CD14-positive monocyte (primary cell): ENCODE results near the gene DNAJC30. TPM values are rescaled to one million over a fixed set of nuclear protein-coding genes. Genes with fewer than 3 reads are reported as not detected.

Experiments used
- DNase-seq, 3 donors: peaks; one replicate each; pipeline ENCODE4 v3.0.0-alpha.2; 2011 to 2022
- H2AFZ ChIP-seq: 2 replicates; pipeline ENCODE4 v1.6.0; 2012; ENCODE audit warnings: mild to moderate bottlenecking, low read depth, low read length, inconsistent platforms; ENCODE audit not compliant: insufficient read depth, poor library complexity, severe bottlenecking
- H3K27ac ChIP-seq, 2 donors: 1 replicate in 1 of 2; 2 replicates in 1 of 2; pipeline ENCODE4 v1.5.1; 2012 to 2013; ENCODE audit warnings: low read length in 2 of 2, control low read depth in 1 of 2, inconsistent platforms in 1 of 2, low read depth in 1 of 2, mild to moderate bottlenecking in 1 of 2
- H3K27me3 ChIP-seq, 2 donors: one replicate each; pipeline versions ENCODE4 v1.6.0 to v1.6.1; 2011 to 2013; ENCODE audit warnings: low read length in 2 of 2; ENCODE audit not compliant: control insufficient read depth in 2 of 2, insufficient read depth in 2 of 2
- H3K36me3 ChIP-seq, 2 donors: replicated peaks in 1 of 2; 1 replicate in 1 of 2; 2 replicates in 1 of 2; pipeline versions ENCODE4 v1.5.1 to v1.6.1; 2012 to 2013; ENCODE audit warnings: low read length in 2 of 2, control low read depth in 1 of 2, inconsistent platforms in 1 of 2, mild to moderate bottlenecking in 1 of 2; ENCODE audit not compliant: insufficient read depth in 2 of 2, control insufficient read depth in 1 of 2
- H3K4me1 ChIP-seq, 2 donors: 1 replicate in 1 of 2; 2 replicates in 1 of 2; pipeline versions ENCODE4 v1.5.1 to v1.6.1; 2012 to 2013; ENCODE audit warnings: low read length in 2 of 2, control low read depth in 1 of 2, inconsistent platforms in 1 of 2, mild to moderate bottlenecking in 1 of 2, moderate library complexity in 1 of 2; ENCODE audit not compliant: insufficient read depth in 2 of 2, control insufficient read depth in 1 of 2
- H3K4me2 ChIP-seq: replicated peaks from 2 replicates; pipeline ENCODE3; 2012; ENCODE audit warnings: low read length, moderate library complexity, mild to moderate bottlenecking; ENCODE audit not compliant: poor library complexity, severe bottlenecking; ENCODE audit errors: extremely low read depth
- H3K4me3 ChIP-seq, 3 experiments: fragments of 200-600 bp in 1 of 3; sonication (generic) in 1 of 3; replicated peaks in 1 of 3; 1 replicate in 2 of 3; 2 replicates in 1 of 3; pipeline ENCODE4 v1.5.1; 2011 to 2013; ENCODE audit warnings: low read length in 3 of 3, mild to moderate bottlenecking in 3 of 3, control low read depth in 2 of 3, low read depth in 2 of 3, inconsistent platforms in 1 of 3, moderate library complexity in 1 of 3
- H3K79me2 ChIP-seq: 2 replicates; pipeline ENCODE4 v1.6.0; 2012; ENCODE audit warnings: mild to moderate bottlenecking, control low read depth, inconsistent platforms, low read length, moderate library complexity; ENCODE audit not compliant: insufficient read depth
- H3K9ac ChIP-seq: 2 replicates; pipeline ENCODE4 v1.6.0; 2017; ENCODE audit warnings: low read length, mild to moderate bottlenecking; ENCODE audit not compliant: insufficient read depth, poor library complexity, severe bottlenecking
- H3K9me3 ChIP-seq, 2 donors: replicated peaks in 1 of 2; 1 replicate in 1 of 2; 2 replicates in 1 of 2; pipeline versions ENCODE4 v1.5.1 to v1.6.1; 2012 to 2013; ENCODE audit warnings: low read length in 2 of 2, control low read depth in 1 of 2; ENCODE audit not compliant: control insufficient read depth in 1 of 2, insufficient read depth in 1 of 2
- H4K20me1 ChIP-seq: 2 replicates; pipeline ENCODE4 v1.6.0; 2012; ENCODE audit warnings: mild to moderate bottlenecking, low read length, control low read depth, moderate library complexity; ENCODE audit not compliant: insufficient read depth
- H3K27ac Mint-ChIP-seq, 7 donors: one replicate each; pipeline ENCODE4 v1.8.0; 2020; ENCODE audit warnings: mild to moderate bottlenecking in 7 of 7, mixed read lengths in 7 of 7, moderate library complexity in 6 of 7, inconsistent platforms in 2 of 7
- H3K27me3 Mint-ChIP-seq, 3 donors: one replicate each; pipeline ENCODE4 v1.8.0; 2021 to 2022; ENCODE audit warnings: low read depth in 3 of 3, mild to moderate bottlenecking in 3 of 3, mixed read lengths in 3 of 3, moderate library complexity in 3 of 3, inconsistent platforms in 1 of 3
- H3K36me3 Mint-ChIP-seq, 2 donors: one replicate each; pipeline ENCODE4 v1.8.0; 2020; ENCODE audit warnings: mixed read lengths in 2 of 2, inconsistent platforms in 1 of 2, mild to moderate bottlenecking in 1 of 2
- H3K4me1 Mint-ChIP-seq: one replicate; pipeline ENCODE4 v1.8.0; 2020; ENCODE audit warnings: mild to moderate bottlenecking, mixed read lengths
- H3K4me3 Mint-ChIP-seq, 2 donors: one replicate each; pipeline ENCODE4 v1.8.0; 2020; ENCODE audit warnings: mild to moderate bottlenecking in 2 of 2, mixed read lengths in 2 of 2, moderate library complexity in 1 of 2
- H3K9me3 Mint-ChIP-seq, 7 donors: one replicate each; pipeline ENCODE4 v1.8.0; 2020 to 2022; ENCODE audit warnings: mixed read lengths in 7 of 7, mild to moderate bottlenecking in 6 of 7, moderate library complexity in 6 of 7, inconsistent platforms in 2 of 7
- WGBS: methylation state at CpG from one replicate; pipeline ENCODE4 v1.1.5; 2013; ENCODE audit warnings: missing lambda C conversion rate; ENCODE audit not compliant: insufficient coverage; 5-methylcytosine and 5-hydroxymethylcytosine counted together
- intact Hi-C, 2 donors: fragments of 100-400 bp; cut with micrococcal nuclease; formaldehyde crosslinking; loops; one replicate each; pipeline versions ENCODE4 v1.15.0 to v1.15.1; 2023
- polyA plus RNA-seq, 3 donors: library from polyadenylated mRNA; depleted of rRNA in 1 of 3; unstranded in 2 of 3; stranded (reverse) in 1 of 3; fragments of 300-500 nt in 2 of 3; fragments of >200 nt in 1 of 3; fragmentation: Illumina TruSeq in 2 of 3; gene quantifications; 1 replicate in 2 of 3; 2 replicates in 1 of 3; pipeline ENCODE4 v1.2.3, GENCODE V29; 2012 to 2021
- TF ChIP-seq, protein P1 (sequence below): fragments of 200-600 bp; IDR thresholded peaks from one replicate; pipeline ENCODE4 v1.8.0; 2022; ENCODE audit warnings: antibody characterized with exemption, mild to moderate bottlenecking

Gene DNAJC30
- polyA plus RNA-seq, 3 donors = 2.4 to 5.2 (median 3.2) TPM

DNA sequence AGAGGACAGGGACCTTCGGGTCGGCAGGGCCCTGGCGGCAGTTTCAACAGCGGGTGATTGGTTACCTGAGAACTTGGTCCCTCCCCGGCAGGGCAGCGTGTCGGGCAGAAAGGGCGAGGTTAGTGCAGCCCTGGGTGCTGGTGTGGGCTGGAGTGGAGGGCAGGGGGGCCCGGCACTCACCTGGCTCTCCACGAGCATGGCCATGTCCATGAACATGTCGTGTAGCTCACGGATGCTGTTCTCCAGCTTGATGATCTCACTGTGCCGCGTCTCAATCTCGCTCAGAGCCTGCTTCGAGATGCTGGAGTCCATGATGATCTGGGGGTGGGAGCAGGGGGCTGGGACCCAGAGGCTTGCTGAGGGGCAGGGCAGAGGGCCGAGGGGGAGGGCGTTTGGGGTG is 19.4 kb upstream of the DNAJC30 start:
- H3K27me3 Mint-ChIP-seq = peaks cover 54 to 68% (median 65%) of the 10 kb centered on the region in 3 donors
- peaks cover 27% of the 10 kb centered on the region for H3K4me1 Mint-ChIP-seq
- H3K4me3 Mint-ChIP-seq = peak overlapping the region in 1 of 2 donors; percentile 68
- WGBS = 80% methylated on average over 13 of the region's 18 CpGs
- H3K27ac ChIP-seq = no peak overlapping the region
- H3K4me2 ChIP-seq = no peak overlapping the region
- no peaks in the 10 kb centered on the region for H4K20me1 ChIP-seq
- H3K9ac ChIP-seq = no peak overlapping the region
- H3K36me3 Mint-ChIP-seq = peaks cover 19 to 24% of the 10 kb centered on the region in 2 donors
- no peaks in the 10 kb centered on the region for H3K79me2 ChIP-seq
- no peak for DNase-seq
- peaks cover 12 to 20% of the 10 kb centered on the region in 2 donors for H3K36me3 ChIP-seq
- H3K4me1 ChIP-seq = peaks cover 6 to 9% of the 10 kb centered on the region in 2 donors
- peaks cover 0 to 22% (median 5%) of the 10 kb centered on the region in 7 donors for H3K9me3 Mint-ChIP-seq
- H3K4me3 ChIP-seq = no peak overlapping the region
- no peak overlapping the region for H3K27ac Mint-ChIP-seq
- TF ChIP-seq, protein P1, sequence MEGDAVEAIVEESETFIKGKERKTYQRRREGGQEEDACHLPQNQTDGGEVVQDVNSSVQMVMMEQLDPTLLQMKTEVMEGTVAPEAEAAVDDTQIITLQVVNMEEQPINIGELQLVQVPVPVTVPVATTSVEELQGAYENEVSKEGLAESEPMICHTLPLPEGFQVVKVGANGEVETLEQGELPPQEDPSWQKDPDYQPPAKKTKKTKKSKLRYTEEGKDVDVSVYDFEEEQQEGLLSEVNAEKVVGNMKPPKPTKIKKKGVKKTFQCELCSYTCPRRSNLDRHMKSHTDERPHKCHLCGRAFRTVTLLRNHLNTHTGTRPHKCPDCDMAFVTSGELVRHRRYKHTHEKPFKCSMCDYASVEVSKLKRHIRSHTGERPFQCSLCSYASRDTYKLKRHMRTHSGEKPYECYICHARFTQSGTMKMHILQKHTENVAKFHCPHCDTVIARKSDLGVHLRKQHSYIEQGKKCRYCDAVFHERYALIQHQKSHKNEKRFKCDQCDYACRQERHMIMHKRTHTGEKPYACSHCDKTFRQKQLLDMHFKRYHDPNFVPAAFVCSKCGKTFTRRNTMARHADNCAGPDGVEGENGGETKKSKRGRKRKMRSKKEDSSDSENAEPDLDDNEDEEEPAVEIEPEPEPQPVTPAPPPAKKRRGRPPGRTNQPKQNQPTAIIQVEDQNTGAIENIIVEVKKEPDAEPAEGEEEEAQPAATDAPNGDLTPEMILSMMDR = no peak
- peaks cover 6 to 59% of the 10 kb centered on the region in 2 donors for H3K27me3 ChIP-seq
- H2AFZ ChIP-seq = no peak overlapping the region
- intact Hi-C loops = no loop called here
- peaks cover 0 to 3% of the 10 kb centered on the region in 2 donors for H3K9me3 ChIP-seq

DNA sequence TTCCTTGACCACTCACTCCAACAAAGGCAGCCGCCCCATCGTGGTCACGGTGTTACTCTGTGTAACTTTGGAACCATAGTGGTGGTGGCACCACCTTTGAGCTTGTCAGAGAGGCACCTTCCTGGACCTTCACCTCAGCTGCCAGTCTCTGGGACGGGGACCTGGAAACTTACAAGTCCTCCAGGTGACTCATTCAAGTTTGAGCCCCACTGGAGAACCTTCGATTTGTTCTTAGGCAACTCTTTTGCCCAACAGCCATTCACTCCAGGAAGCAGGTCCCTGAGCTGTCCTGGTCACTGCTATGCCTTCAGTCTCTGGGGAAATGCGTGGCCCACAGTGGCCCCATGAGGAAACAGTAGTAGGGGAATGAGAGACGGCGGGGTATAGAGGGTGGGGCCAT is 19.0 kb upstream of the DNAJC30 start:
- no peaks in the 10 kb centered on the region for H4K20me1 ChIP-seq
- no peak overlapping the region for H3K4me2 ChIP-seq
- TF ChIP-seq, protein P1 = no peak
- H3K4me3 ChIP-seq = no peak overlapping the region
- Mint-ChIP-seq H3K27me3 (peaks cover 51 to 63% (median 61%) of the 10 kb centered on the region in 3 donors), H3K36me3 (peaks cover 23 to 29% of the 10 kb centered on the region in 2 donors), H3K27ac (peak overlapping the region in 3 of 7 donors; percentile 8 to 63 (median 55)), H3K9me3 (peaks cover 0 to 18% (median 5%) of the 10 kb centered on the region in 7 donors), H3K4me1 (peaks cover 24% of the 10 kb centered on the region), H3K4me3 (peak overlapping the region in 1 of 2 donors; percentile 68)
- H3K9ac ChIP-seq = no peak overlapping the region
- no peak overlapping the region for H3K27ac ChIP-seq
- DNase-seq = peak in 2 of 3 donors; percentile 19 to 31
- no peak overlapping the region for H2AFZ ChIP-seq
- peaks cover 0 to 3% of the 10 kb centered on the region in 2 donors for H3K9me3 ChIP-seq
- H3K4me1 ChIP-seq = peaks cover 6 to 9% of the 10 kb centered on the region in 2 donors
- intact Hi-C loops = no loop called here
- 69% methylated on average over 5 of the region's 8 CpGs for WGBS
- H3K79me2 ChIP-seq = no peaks in the 10 kb centered on the region
- peaks cover 6 to 56% of the 10 kb centered on the region in 2 donors for H3K27me3 ChIP-seq
- peaks cover 16 to 25% of the 10 kb centered on the region in 2 donors for H3K36me3 ChIP-seq
